ENCODE data around the gene LPAR3. TPM values are rescaled to one million over a fixed set of nuclear protein-coding genes. Genes with fewer than 3 reads are reported as not detected.

The LPAR3 gene
- total RNA-seq, 1 donor from 2014 or later: 5.7 TPM

GRCh38 chr1:84781946-84782771, 110.8 kb downstream of the LPAR3 start:
- Histone ChIP-seq H3K36me3 (no peaks in the 10 kb centered on the region), H3K27ac (no peak overlapping the region), H3K4me1 (peaks cover 6% of the 10 kb centered on the region), H3K27me3 (ENCODE audit: low read depth) (no peaks in the 10 kb centered on the region), H3K4me3 (no peak overlapping the region), H3K9me3 (no peaks in the 10 kb centered on the region)
- intact Hi-C loops (cut with DNase I): no loop called here
- peak; percentile 67 for TF ChIP-seq CTCF (IDR thresholded peaks at IDR 0.05)
- ATAC-seq: peak; percentile 76 to 85
- DNase-seq: peak; percentile 78

- intact Hi-C loops (cut with DNase I): no loop called here
- no peaks in the 10 kb centered on the region for H3K36me3 ChIP-seq
- no peaks in the 10 kb centered on the region for H3K27me3 ChIP-seq (ENCODE audit: low read depth)
- H3K4me1 ChIP-seq: no peaks in the 10 kb centered on the region
- H3K9me3 ChIP-seq: no peaks in the 10 kb centered on the region
- H3K27ac ChIP-seq: no peak overlapping the region
- TF ChIP-seq CTCF (IDR thresholded peaks at IDR 0.05): no peak
- no peak overlapping the region for H3K4me3 ChIP-seq
- no peak for DNase-seq
- ATAC-seq: peak; percentile 49 to 57
These were observed 112.8 kb downstream of the LPAR3 start for GRCh38 chr1:84780000-84780716.

DNA sequence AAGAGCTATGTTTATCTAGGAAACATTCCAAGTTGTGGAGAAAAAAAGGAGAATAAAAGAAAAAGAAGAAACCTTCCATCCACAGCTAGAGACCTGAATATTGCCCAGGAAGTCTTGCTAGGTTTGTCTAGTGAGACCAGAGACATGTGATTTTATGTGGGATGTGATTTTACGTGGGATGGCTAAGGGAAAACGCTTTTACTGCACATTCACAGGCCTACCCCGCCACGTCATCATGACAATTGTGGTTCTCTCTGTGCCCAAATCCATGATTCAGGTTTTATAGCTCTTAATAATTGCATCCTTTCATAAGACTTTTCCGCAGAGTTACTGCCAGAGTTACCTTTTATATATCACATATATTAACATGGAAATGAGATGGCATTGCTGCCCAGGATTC, 116.4 kb downstream of the LPAR3 start:
- Histone ChIP-seq H3K36me3 (no peaks in the 10 kb centered on the region), H3K9me3 (no peaks in the 10 kb centered on the region), H3K27me3 (ENCODE audit: low read depth) (no peaks in the 10 kb centered on the region), H3K4me3 (no peak overlapping the region), H3K27ac (no peak overlapping the region), H3K4me1 (no peaks in the 10 kb centered on the region)
- DNase-seq (no peak), ATAC-seq (no peak)
- no peak for TF ChIP-seq CTCF (IDR thresholded peaks at IDR 0.05)
- intact Hi-C loops (cut with DNase I): no loop called here

DNA sequence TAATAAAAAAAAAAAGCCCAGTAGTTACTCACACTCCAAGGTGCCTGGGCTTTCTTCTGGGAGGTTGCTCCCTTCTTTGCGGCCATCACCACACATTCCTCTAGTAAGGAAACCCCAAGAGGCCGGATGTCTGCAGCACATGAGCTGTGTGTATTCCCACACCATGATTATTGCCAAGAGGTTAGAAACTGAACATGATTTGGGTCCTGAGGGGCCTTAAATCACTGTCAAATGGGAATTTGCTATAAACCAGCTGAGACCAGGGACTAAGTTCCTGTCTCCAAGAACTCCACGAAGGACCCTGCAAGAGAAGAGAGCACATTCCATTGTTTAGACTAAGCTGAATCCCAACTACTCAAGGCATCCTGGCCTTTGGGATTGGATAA, 117.5 kb downstream of the LPAR3 start:
- Histone ChIP-seq H3K36me3 (no peaks in the 10 kb centered on the region), H3K27ac (no peak overlapping the region), H3K4me1 (no peaks in the 10 kb centered on the region), H3K4me3 (no peak overlapping the region), H3K27me3 (ENCODE audit: low read depth) (no peaks in the 10 kb centered on the region), H3K9me3 (no peaks in the 10 kb centered on the region)
- intact Hi-C loops (cut with DNase I): no loop called here
- no peak for DNase-seq
- no peak for TF ChIP-seq CTCF (IDR thresholded peaks at IDR 0.05)
- no peak for ATAC-seq

GRCh38 chr1:84774669-84775534, 118.1 kb downstream of the LPAR3 start:
- no peak for TF ChIP-seq CTCF (IDR thresholded peaks at IDR 0.05)

More at GRCh38 chr1:84774669-84775534, 118.1 kb downstream of the LPAR3 start:
- no peak overlapping the region for H3K4me3 ChIP-seq
- no peak for ATAC-seq
- no peaks in the 10 kb centered on the region for H3K27me3 ChIP-seq (ENCODE audit: low read depth)
- H3K27ac ChIP-seq: no peak overlapping the region
- no peaks in the 10 kb centered on the region for H3K4me1 ChIP-seq
- intact Hi-C loops (cut with DNase I): no loop called here
- DNase-seq: no peak
- H3K36me3 ChIP-seq: no peaks in the 10 kb centered on the region
- no peaks in the 10 kb centered on the region for H3K9me3 ChIP-seq

Measured in lower lobe of right lung (tissue), 2 donors.